Cardiac fibroblast (primary cell): ENCODE results near the gene ATXN2L.
"Not testable (repeated sequence)": the region's sequence is repeated elsewhere in the genome, so short reads cannot be mapped to it uniquely, and the experiment has no call there.

ENCODE experiments used
- DNase-seq, 2 donors: peaks; one replicate each; pipeline versions ENCODE4 v3.0.0 to v3.0.0-alpha.2; 2010; ENCODE audit warnings: low read depth in 2 of 2
- H3K4me3 ChIP-seq, 2 donors: replicated peaks in 1 of 2; 1 replicate in 1 of 2; 2 replicates in 1 of 2; pipeline ENCODE4 v1.5.1; 2011; ENCODE audit warnings: low read depth in 2 of 2, low read length in 2 of 2, mild to moderate bottlenecking in 2 of 2, moderate library complexity in 1 of 2
- CTCF ChIP-seq: IDR thresholded peaks from one replicate; pipeline ENCODE4 v1.5.1; 2011; ENCODE audit warnings: low read depth, mild to moderate bottlenecking, low read length, inconsistent platforms

The ATXN2L gene

GRCh38 chr16:28863929-28864793 lies 41.4 kb downstream of the ATXN2L start:
- DNase-seq = peak; percentile 46 to 57
- TF ChIP-seq CTCF = no peak
- H3K4me3 ChIP-seq = peak overlapping the region; percentile 86 to 96

GRCh38 chr16:28865001-28865688 lies 42.3 kb downstream of the ATXN2L start:
- peak overlapping the region; percentile 86 to 96 for H3K4me3 ChIP-seq
- no peak for TF ChIP-seq CTCF
- no peak for DNase-seq

GRCh38 chr16:28865722-28866453 lies 43.1 kb downstream of the ATXN2L start:
- TF ChIP-seq CTCF = no peak
- no peak overlapping the region for H3K4me3 ChIP-seq
- no peak for DNase-seq

GRCh38 chr16:28866454-28866804 lies 43.6 kb downstream of the ATXN2L start:
- DNase-seq = no peak

GRCh38 chr16:28867241-28867640 lies 44.4 kb downstream of the ATXN2L start:
- no peak for TF ChIP-seq CTCF
- H3K4me3 ChIP-seq = no peak overlapping the region
- no peak for DNase-seq

More at GRCh38 chr16:28866454-28866804, 43.6 kb downstream of the ATXN2L start:
- H3K4me3 ChIP-seq = no peak overlapping the region
- no peak for TF ChIP-seq CTCF

GRCh38 chr16:28867646-28868045 lies 44.8 kb downstream of the ATXN2L start:
- DNase-seq, H3K4me3 ChIP-seq: not testable (repeated sequence)

GRCh38 chr16:28869201-28869600 lies 46.4 kb downstream of the ATXN2L start:
- no peak for TF ChIP-seq CTCF
- no peak overlapping the region for H3K4me3 ChIP-seq
- no peak for DNase-seq
